HG03432 (cell line): ENCODE data around the gene MCM10.
"Not testable (repeated sequence)": the region's sequence is repeated elsewhere in the genome, so short reads cannot be mapped to it uniquely, and the experiment has no call there.

Experiments used
- ATAC-seq: cut with Tn5 transposase; IDR thresholded peaks from one replicate; pipeline ENCODE4 v1.9.1; 2021; ENCODE audit warnings: mild to moderate bottlenecking, moderate library complexity; ENCODE audit not compliant: unreplicated experiment

Gene MCM10

GRCh38 chr10:13219685-13220670 is 58.6 kb downstream of the MCM10 start:
- ATAC-seq: no peak

- ATAC-seq: no peak
Measured at GRCh38 chr10:13221572-13221971, 60.2 kb downstream of the MCM10 start.

GRCh38 chr10:13222151-13222550 is 60.8 kb downstream of the MCM10 start:
- ATAC-seq: no peak

DNA sequence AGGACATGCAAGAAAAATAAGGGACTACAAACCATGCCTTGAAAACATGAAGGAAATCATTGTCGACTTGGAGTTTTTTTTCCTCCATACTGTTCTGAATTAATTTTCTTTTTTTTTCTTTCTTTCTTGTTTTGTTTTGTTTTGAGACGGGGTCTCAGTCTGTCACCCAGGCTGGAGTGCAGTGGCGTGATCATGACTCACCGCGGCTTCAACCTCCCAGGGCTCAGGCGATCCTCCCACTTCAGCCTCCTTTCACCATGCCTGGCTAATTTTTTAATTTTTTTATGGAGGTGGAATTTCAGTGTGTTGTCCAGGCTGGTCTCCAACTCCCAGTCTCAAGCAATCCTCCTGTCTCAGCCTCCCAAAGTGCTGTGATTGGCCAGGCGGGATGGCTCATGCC is 61.2 kb downstream of the MCM10 start:
- ATAC-seq: no peak

DNA sequence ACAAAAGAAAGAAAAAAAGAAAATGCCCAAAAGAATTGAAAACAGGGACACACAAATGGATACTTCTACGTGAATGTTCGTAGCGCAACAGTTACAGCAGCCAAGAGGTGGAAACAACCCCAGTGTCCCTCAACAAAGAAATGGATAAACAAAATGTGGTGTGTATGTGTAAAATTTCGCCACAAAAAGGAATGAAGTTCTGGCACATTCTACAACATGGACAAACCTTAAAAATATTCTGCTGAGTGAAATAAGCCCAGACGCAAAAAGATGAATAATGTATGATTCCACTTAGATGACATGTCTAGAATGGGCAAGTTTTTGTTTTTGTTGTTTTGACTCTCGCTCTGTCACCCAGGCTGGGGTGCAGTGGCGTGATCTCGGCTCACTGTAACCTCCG is 61.9 kb downstream of the MCM10 start:
- ATAC-seq: no peak

DNA sequence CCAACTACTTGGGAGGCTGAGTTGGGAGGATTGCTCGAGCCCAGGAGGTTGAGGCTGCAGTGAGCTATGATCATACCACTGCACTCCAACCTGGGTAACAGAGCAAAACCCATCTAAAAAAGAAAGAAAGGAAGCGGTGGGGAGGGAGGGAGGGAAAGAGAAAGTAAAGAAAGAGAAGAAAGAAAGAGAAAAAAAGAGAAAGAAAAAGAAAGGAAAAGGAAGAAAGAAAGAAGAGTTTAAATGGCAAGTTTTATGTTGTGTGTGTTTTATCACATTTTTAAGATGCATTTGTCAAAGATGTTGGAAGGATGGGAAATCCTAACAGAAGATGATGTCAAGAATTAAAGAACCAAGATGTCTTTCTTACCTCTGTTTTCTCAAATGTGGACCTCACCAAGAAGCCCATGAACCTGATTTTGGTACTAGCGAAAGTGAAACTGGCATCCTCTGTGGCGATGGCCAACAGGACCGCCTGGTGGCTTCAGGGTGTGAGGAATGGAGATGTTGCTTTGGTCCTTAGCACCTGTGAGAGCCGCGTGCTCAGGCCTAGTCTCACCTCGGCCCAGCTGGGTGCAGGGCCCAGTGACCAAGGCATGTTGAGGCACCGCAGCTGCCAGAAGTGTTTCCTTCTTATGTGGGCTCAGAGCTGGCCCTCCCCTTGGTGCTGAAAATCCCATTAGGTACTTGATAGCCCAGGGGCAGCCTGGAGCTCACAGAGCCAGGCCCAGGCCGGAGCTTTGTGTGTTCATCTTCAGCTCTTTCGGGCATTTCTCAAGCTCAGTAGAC is 63.0 kb downstream of the MCM10 start:
- ATAC-seq: no peak

- ATAC-seq: no peak
Measured at GRCh38 chr10:13225601-13226000, 64.2 kb downstream of the MCM10 start.

GRCh38 chr10:13227031-13227430 is 65.7 kb downstream of the MCM10 start:
- no peak for ATAC-seq

GRCh38 chr10:13231190-13231589 is 69.8 kb downstream of the MCM10 start:
- ATAC-seq: no peak

- no peak for ATAC-seq
Measured at GRCh38 chr10:13231808-13232207, 70.5 kb downstream of the MCM10 start.

- no peak for ATAC-seq
Measured at GRCh38 chr10:13233358-13233757, 72.0 kb downstream of the MCM10 start.

DNA sequence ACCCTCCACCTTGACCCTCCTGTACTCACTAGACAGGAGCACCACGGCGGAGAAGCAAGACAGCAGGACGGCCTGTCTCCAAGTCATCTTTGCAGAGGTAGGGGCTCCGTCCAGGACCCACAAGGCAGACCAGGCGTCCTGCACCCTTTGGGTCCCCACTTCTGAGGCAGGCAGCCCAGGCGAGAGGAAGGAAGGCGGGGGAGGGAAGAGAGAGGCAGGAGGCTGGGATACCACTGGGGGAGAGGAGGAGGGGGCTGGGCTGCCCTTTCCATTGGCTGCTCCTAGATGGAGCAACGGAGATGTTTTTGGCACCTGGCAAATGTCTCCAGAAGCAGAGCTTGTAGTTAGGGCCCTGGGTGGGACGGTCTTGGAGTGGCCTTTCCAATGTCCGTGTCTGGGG is 72.8 kb downstream of the MCM10 start, which contains the start of gene UCMA:
Gene UCMA, minus strand, starts transcription at position 203 of the 400 bp plus-strand sequence. Its CDS starts 116 bp downstream, at position 87.
- no peak for ATAC-seq

- ATAC-seq: not testable (repeated sequence)
Measured at GRCh38 chr10:13234736-13235135, 73.4 kb downstream of the MCM10 start.

DNA sequence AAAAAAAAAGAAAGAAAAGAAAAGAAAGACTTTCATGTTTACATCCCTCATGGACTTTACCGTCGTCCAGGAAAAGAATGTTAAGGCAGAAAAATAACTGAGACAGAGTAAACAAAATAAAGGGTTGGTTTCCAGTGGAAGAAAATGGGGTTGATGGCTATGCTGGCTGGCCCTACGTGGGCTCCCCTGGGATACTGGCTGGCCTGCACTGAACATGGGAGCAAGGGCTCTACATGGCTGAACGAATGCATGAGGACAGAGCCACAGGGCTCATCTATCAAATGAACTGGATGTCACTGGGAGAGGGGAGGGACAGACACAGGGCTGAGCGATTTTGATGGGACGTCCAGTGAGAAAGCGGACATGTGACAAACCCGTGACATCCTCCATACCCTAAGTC is 75.3 kb downstream of the MCM10 start:
- ATAC-seq: no peak

GRCh38 chr10:13238271-13239077 is 77.1 kb downstream of the MCM10 start:
- no peak for ATAC-seq

DNA sequence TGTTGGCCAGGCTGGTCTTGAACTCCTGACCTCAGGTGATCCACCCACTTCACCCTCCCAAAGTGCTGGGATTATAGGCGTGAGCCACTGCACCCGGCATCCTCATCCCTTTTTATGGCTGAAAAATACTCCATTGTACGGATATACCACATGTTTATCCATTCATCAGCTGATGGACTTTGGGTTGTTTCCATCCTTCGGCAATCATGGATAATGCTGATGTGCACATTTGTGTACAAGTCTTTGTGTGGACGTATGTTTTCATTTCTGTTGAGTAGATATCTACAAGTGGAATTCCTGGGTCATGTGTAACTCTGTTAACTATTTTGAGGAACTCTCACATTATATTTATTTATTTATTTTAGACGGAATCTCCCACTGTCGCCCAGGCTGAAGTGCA is 78.6 kb downstream of the MCM10 start:
- no peak for ATAC-seq

GRCh38 chr10:13241613-13242012 is 80.3 kb downstream of the MCM10 start:
- ATAC-seq: no peak

- ATAC-seq: not testable (repeated sequence)
Measured at GRCh38 chr10:13242260-13242659, 80.9 kb downstream of the MCM10 start.

- ATAC-seq: no peak
Measured at GRCh38 chr10:13247246-13247645, 85.9 kb downstream of the MCM10 start.

GRCh38 chr10:13247784-13248183 is 86.4 kb downstream of the MCM10 start:
- ATAC-seq: no peak

- no peak for ATAC-seq
Measured at GRCh38 chr10:13253726-13254125, 92.4 kb downstream of the MCM10 start.
